ENCODE data around the gene ROBO1. TPM values are rescaled to one million over a fixed set of nuclear protein-coding genes. Genes with fewer than 3 reads are reported as not detected.

Gene ROBO1
- polyA plus RNA-seq, 1 donor (not counting 4 experiments of a cell fraction or from before 2014, with no cell fraction given), result 27.1 TPM

DNA sequence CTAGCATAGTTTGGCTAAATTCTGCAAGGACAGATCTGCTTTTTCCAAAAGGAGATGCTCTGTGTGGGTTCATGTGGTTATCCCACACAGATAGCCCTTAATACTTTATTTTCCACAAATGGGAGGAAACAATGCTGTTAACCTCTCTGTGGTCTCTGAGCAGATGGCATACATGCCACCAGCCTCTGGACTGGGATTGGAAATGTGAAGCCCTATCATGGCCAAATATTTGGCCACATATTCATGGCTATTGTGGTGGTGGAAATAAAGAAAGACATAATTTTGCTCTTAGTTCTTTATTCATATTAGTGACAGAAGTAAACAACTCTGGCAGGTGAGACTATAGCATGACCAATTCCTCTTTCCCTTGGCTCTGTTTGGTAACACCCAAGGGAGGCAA lies 726.2 kb downstream of the ROBO1 start:
- H3K4me2 ChIP-seq (ENCODE audit: control insufficient read depth, extremely low read depth, insufficient read depth, low read depth, low read length), result no peak overlapping the region
- H3K27me3 ChIP-seq (ENCODE audit: control insufficient read depth, extremely low read depth, insufficient read depth, low read length), result no peaks in the 10 kb centered on the region
- H2AFZ ChIP-seq (ENCODE audit: control insufficient read depth, low read length), result no peak overlapping the region
- H3K4me3 ChIP-seq (ENCODE audit: control insufficient read depth in 2 of 3, extremely low read depth in 1 of 3, insufficient read depth in 2 of 3, low read depth in 1 of 3, low read length in 3 of 3), result no peak overlapping the region
- no peak overlapping the region for H3K27ac ChIP-seq (ENCODE audit: control insufficient read depth, insufficient read depth, low read length)
- no peaks in the 10 kb centered on the region for H3K9me3 ChIP-seq (ENCODE audit: control insufficient read depth, low read depth, low read length)
- H3K4me1 ChIP-seq (ENCODE audit: control insufficient read depth, extremely low read depth, insufficient read depth, low read length), result peaks cover 6% of the 10 kb centered on the region
- dilution Hi-C loops (cut with MboI; ENCODE audit: extremely low pct_ligation_motif_present, low sequenced_read_pairs), result no loop called here
- H3K9ac ChIP-seq (ENCODE audit: control insufficient read depth, extremely low read depth, insufficient read depth, low read length), result no peak overlapping the region
- TF ChIP-seq, protein P1, sequence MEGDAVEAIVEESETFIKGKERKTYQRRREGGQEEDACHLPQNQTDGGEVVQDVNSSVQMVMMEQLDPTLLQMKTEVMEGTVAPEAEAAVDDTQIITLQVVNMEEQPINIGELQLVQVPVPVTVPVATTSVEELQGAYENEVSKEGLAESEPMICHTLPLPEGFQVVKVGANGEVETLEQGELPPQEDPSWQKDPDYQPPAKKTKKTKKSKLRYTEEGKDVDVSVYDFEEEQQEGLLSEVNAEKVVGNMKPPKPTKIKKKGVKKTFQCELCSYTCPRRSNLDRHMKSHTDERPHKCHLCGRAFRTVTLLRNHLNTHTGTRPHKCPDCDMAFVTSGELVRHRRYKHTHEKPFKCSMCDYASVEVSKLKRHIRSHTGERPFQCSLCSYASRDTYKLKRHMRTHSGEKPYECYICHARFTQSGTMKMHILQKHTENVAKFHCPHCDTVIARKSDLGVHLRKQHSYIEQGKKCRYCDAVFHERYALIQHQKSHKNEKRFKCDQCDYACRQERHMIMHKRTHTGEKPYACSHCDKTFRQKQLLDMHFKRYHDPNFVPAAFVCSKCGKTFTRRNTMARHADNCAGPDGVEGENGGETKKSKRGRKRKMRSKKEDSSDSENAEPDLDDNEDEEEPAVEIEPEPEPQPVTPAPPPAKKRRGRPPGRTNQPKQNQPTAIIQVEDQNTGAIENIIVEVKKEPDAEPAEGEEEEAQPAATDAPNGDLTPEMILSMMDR (optimal IDR thresholded peaks at IDR 0.05 in 1 of 3, IDR thresholded peaks at IDR 0.05 in 1 of 3, conservative IDR thresholded peaks at IDR 0.05 in 1 of 3; ENCODE audit: extremely low read depth in 1 of 3, insufficient read depth in 2 of 3, low read length in 3 of 3), result no peak
- no peak for TF ChIP-seq EZH2 (IDR thresholded peaks at IDR 0.05; ENCODE audit: low read length)
- no peak for FAIRE-seq
- DNase-seq (ENCODE audit: low read depth, low spot score), result no peak
- no peaks in the 10 kb centered on the region for H3K79me2 ChIP-seq (ENCODE audit: control insufficient read depth, insufficient read depth, low read length)
- no peaks in the 10 kb centered on the region for H3K9me1 ChIP-seq (ENCODE audit: control insufficient read depth, extremely low read depth, insufficient read depth, low read length)
- no peaks in the 10 kb centered on the region for H4K20me1 ChIP-seq (ENCODE audit: control insufficient read depth, extremely low read depth, insufficient read depth, low read length)
- no peaks in the 10 kb centered on the region for H3K36me3 ChIP-seq (ENCODE audit: control insufficient read depth in 2 of 2, extremely low read depth in 1 of 2, insufficient read depth in 2 of 2, low read length in 2 of 2)

DNA sequence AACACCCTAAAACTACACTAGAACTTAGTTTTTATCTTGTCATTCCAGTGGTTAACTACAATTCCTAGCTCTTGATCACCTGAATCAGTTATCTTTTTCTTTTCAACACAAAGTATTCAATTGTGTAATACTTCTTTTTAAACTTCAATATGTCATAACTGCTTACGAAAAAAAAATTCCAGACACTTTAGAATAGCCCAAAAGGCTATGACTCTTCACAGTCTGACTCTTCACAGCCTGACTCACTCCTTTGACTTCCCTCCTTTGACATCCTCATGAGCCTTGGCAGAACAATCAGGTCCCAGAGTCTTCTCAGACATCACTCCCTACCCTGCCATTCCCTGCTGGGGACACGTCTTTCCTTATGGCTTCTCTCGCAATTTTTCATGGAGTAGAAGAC lies 727.1 kb downstream of the ROBO1 start:
- peak; percentile 89 for FAIRE-seq

More for the DNA sequence above, 727.1 kb downstream of the ROBO1 start:
- dilution Hi-C loops (cut with MboI; ENCODE audit: extremely low pct_ligation_motif_present, low sequenced_read_pairs), result no loop called here
- H3K9me1 ChIP-seq (ENCODE audit: control insufficient read depth, extremely low read depth, insufficient read depth, low read length), result no peaks in the 10 kb centered on the region
- no peaks in the 10 kb centered on the region for H4K20me1 ChIP-seq (ENCODE audit: control insufficient read depth, extremely low read depth, insufficient read depth, low read length)
- H3K4me3 ChIP-seq (ENCODE audit: control insufficient read depth in 2 of 3, extremely low read depth in 1 of 3, insufficient read depth in 2 of 3, low read depth in 1 of 3, low read length in 3 of 3), result no peak overlapping the region
- no peak for TF ChIP-seq EZH2 (IDR thresholded peaks at IDR 0.05; ENCODE audit: low read length)
- TF ChIP-seq, protein P1 (optimal IDR thresholded peaks at IDR 0.05 in 1 of 3, IDR thresholded peaks at IDR 0.05 in 1 of 3, conservative IDR thresholded peaks at IDR 0.05 in 1 of 3; ENCODE audit: extremely low read depth in 1 of 3, insufficient read depth in 2 of 3, low read length in 3 of 3), result no peak
- no peak overlapping the region for H3K9ac ChIP-seq (ENCODE audit: control insufficient read depth, extremely low read depth, insufficient read depth, low read length)
- peak; percentile 68 for DNase-seq (ENCODE audit: low read depth, low spot score)
- no peaks in the 10 kb centered on the region for H3K79me2 ChIP-seq (ENCODE audit: control insufficient read depth, insufficient read depth, low read length)
- no peaks in the 10 kb centered on the region for H3K36me3 ChIP-seq (ENCODE audit: control insufficient read depth in 2 of 2, extremely low read depth in 1 of 2, insufficient read depth in 2 of 2, low read length in 2 of 2)
- no peak overlapping the region for H2AFZ ChIP-seq (ENCODE audit: control insufficient read depth, low read length)
- H3K9me3 ChIP-seq (ENCODE audit: control insufficient read depth, low read depth, low read length), result no peaks in the 10 kb centered on the region
- H3K27ac ChIP-seq (ENCODE audit: control insufficient read depth, insufficient read depth, low read length), result no peak overlapping the region
- no peak overlapping the region for H3K4me2 ChIP-seq (ENCODE audit: control insufficient read depth, extremely low read depth, insufficient read depth, low read depth, low read length)
- H3K27me3 ChIP-seq (ENCODE audit: control insufficient read depth, extremely low read depth, insufficient read depth, low read length), result no peaks in the 10 kb centered on the region
- H3K4me1 ChIP-seq (ENCODE audit: control insufficient read depth, extremely low read depth, insufficient read depth, low read length), result peaks cover 6% of the 10 kb centered on the region
